ENCODE data around the gene UBE2E3.

The UBE2E3 gene

DNA sequence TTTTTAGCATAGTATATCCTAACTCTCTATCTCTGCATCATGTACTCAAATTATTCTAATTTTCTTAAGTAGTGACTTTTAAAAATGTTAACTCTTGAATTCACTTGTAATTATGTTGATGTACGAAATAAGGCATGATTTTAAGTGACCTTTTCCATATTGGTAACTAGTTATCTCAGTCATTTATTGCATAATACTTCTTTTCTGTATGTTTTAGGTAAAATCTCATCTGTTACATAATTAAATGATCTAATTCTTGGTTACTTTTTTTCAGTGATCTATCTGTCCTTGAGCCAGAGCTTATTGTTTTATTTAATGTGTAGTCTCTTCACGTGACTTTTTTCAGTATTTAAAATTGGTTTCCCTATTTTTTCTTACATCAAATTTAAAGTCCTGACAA, 4.8 kb upstream of the UBE2E3 start:
- no peak for DNase-seq
- intact Hi-C loops (cut with DNase I), result no loop called here

- DNase-seq, result peak in 5 of 42 donors; percentile 8 to 45 (median 17)
- intact Hi-C loops (cut with DNase I), result no loop called here
These were observed 1.3 kb upstream of the UBE2E3 start for GRCh38 chr2:180978903-180979748.

DNA sequence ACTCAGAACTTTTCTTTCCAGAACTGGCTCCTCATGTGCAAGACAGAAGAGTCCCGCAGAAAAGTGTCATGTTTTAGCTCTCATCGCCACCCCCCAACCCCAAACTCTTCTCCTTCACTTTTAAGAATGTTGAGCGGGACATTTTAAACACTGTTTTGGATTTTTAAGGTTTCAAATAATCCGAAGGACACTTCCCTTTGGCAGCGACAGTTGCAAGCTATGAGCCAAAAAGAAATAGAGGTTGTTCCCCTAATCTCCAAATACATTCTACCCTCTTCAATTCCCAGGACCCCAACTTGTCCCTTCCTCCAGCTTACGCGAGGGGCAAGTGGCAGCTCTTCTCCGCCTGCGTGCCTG, 678 bp upstream of the UBE2E3 start:
- intact Hi-C loops (cut with DNase I), result no loop called here
- peak in 3 of 42 donors; percentile 4 to 46 (median 13) for DNase-seq

- intact Hi-C loops (cut with DNase I), result no loop called here
- peak in 40 of 42 donors; percentile 18 to 76 (median 48) for DNase-seq
These were observed 822 bp downstream of the UBE2E3 start for GRCh38 chr2:180980943-180981911.

GRCh38 chr2:180983468-180984242, 3.2 kb downstream of the UBE2E3 start:
- intact Hi-C loops (cut with DNase I), result no loop called here

GRCh38 chr2:180985771-180986395, 5.5 kb downstream of the UBE2E3 start:
- no peak for DNase-seq
- intact Hi-C loops (cut with DNase I), result no loop called here

More at GRCh38 chr2:180983468-180984242, 3.2 kb downstream of the UBE2E3 start:
- DNase-seq, result peak in 38 of 42 donors; percentile 12 to 85 (median 58)

DNA sequence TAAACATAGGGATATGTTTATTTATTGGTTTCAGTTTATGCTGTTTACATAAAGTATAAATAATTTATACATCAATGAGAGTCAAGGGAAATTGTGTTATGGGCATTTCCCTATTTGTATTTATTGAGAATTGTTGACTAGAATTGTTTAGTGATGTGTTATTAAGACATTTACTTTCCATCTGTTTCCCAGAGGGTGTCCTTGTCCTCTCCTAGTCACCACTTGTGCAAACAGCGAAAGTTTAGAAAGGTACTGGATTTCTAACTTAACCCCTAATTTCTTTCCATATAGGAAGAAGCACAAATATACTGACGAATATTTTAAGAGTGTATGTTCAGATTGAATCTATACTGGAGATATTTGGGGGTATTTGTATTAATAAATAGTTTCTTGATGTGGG, 6.7 kb downstream of the UBE2E3 start:
- intact Hi-C loops (cut with DNase I), result no loop called here
- no peak for DNase-seq

- intact Hi-C loops (cut with DNase I), result no loop called here
- no peak for DNase-seq
These were observed 9.9 kb downstream of the UBE2E3 start for GRCh38 chr2:180990337-180990736.

GRCh38 chr2:180990794-180991193, 10.4 kb downstream of the UBE2E3 start:
- intact Hi-C loops (cut with DNase I), result no loop called here

DNA sequence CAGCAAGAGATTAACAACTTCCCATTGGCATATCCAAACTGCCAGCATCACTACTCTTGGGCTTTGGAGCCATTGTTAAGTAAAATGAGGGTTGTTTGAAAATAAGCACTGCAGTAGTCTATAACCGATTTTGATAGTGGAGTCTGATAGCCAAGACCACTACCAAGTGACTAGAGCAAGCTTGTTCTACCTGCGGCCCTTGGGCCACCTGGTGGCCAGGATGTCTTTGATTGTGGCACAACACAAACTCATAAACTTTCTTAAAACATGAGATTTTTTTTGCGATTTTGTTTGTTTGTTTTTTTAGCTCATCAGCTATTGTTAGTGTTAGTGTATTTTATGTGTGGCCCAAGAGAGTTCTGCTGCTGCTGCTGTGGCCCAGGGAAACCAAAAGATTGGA, 11.0 kb downstream of the UBE2E3 start:
- no peak for DNase-seq
- intact Hi-C loops (cut with DNase I), result no loop called here

More at GRCh38 chr2:180990794-180991193, 10.4 kb downstream of the UBE2E3 start:
- no peak for DNase-seq

DNA sequence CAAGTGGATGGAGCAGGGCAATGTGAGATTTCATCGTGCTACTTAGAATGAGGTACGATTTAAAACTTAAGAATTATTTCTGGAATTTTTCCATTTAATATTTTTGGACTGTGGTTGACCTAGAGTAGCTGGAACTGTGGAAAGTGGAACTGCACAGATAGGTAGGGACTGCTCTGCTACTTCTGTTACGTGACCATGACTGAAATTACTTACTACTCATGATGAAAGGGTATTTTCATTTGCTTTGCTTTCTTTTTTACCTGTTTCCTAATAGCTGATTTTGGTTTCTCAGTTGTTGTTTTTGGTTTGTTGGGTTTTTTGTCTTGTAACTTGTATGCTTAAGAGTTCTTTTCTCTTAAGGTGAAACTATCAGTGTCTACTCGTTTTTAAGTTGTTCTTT, 11.4 kb downstream of the UBE2E3 start:
- DNase-seq, result no peak
- intact Hi-C loops (cut with DNase I), result no loop called here

- intact Hi-C loops (cut with DNase I), result no loop called here
- no peak for DNase-seq
These were observed 12.6 kb downstream of the UBE2E3 start for GRCh38 chr2:180992994-180993393.

DNA sequence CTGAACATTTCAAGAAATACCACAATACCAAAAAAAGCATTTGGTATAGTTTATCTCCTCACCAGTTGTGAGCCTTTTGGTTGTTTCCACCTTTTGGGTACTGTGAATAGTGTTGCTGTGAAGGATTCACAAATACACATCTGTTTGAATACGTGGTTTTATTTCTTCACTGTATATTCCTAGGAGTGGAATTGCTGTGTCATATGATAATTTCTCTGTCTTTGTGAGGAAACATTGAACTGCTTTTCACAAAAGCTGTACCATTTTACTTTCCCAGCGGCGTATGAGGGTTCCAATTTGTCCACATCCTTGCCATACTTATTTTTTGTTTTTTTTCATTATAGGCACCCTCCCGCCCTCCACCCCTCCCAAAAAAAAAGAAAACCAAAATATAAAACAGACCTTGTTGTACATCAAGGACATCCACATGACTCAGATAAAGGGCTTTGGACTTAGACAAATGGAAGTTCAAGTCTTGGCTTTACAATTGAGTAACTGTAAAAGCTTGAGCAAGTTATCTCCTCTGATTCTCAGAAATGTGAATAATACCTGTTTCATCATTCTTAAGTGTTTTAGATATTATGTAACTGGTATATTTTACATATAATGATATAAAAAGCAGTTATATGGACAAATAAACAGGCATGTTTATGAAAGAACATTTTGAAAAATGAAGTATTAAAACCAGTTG, 19.0 kb downstream of the UBE2E3 start:
- intact Hi-C loops (cut with DNase I), result no loop called here
- DNase-seq, result no peak

- intact Hi-C loops (cut with DNase I), result no loop called here
- DNase-seq, result no peak
These were observed 24.4 kb downstream of the UBE2E3 start for GRCh38 chr2:181004647-181005325.

GRCh38 chr2:181005326-181005655, 24.9 kb downstream of the UBE2E3 start:
- intact Hi-C loops (cut with DNase I), result no loop called here
- no peak for DNase-seq

- no peak for DNase-seq
- intact Hi-C loops (cut with DNase I), result no loop called here
These were observed 25.4 kb downstream of the UBE2E3 start for GRCh38 chr2:181005809-181006208.

GRCh38 chr2:181007086-181007837, 26.9 kb downstream of the UBE2E3 start:
- intact Hi-C loops (cut with DNase I), result no loop called here
- DNase-seq, result no peak
